Stimulated activated CD8-positive, alpha-beta memory T cell treated with anti-CD3 and anti-CD28 coated beads, Interleukin-15, amount 100 ng/mL, for 4 hours (primary cell): Measurements from ENCODE around the gene AKAP6.
"Not testable (repeated sequence)": the region's sequence is repeated elsewhere in the genome, so short reads cannot be mapped to it uniquely, and the experiment has no call there.

Source experiments
- DNase-seq, 2 donors: peaks; one replicate each; pipeline ENCODE4 v3.0.0-alpha.2; 2020; ENCODE audit warnings: low read depth in 2 of 2

The AKAP6 gene

DNA sequence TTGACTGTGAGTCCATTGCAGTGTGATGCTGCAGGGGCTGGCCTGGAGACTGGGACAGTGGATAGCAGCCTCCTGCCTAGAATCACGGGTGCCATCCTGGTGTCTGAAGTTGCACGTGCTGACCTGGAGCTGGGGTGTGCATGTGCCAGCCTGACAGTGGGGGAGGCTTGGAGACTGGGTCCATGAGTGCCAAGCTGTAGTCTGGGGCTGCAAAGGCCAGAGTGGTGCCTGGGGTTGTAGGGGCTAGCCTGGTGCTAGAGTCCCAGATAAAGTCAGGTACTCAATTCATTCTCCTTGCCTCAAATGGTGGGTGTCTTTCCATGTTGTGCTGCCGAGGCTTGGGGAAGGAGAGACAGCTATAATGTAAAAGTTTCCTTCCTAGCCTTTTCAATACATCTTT is 427.7 kb downstream of the AKAP6 start:
- no peak for DNase-seq

- no peak for DNase-seq
These were observed 428.5 kb downstream of the AKAP6 start for GRCh38 chr14:32757568-32757967.

GRCh38 chr14:32761381-32761968 is 432.4 kb downstream of the AKAP6 start:
- DNase-seq, result no peak

- no peak for DNase-seq
These were observed 433.8 kb downstream of the AKAP6 start for GRCh38 chr14:32762886-32763285.

GRCh38 chr14:32763673-32764072 is 434.6 kb downstream of the AKAP6 start:
- no peak for DNase-seq

DNA sequence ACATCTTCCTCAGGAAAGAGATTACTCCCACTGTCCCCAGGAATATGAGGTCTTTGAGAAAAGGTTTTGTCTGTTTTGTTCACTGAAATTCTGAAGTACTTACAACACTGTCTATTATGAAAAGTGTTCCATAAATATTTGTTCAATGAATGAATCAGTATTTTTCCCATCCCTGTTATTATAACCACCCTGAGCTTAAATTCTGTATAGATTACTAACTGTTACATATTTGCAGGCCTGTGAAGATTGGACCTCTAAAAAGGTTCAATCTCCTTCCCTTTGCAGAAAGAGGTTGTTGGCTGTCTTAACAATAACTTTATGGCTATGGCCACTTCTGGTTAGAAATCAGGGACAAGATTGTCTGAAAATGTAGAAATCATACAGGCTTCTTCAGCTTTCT is 435.0 kb downstream of the AKAP6 start:
- DNase-seq, result no peak

- DNase-seq, result no peak
These were observed 441.3 kb downstream of the AKAP6 start for GRCh38 chr14:32770422-32770821.

DNA sequence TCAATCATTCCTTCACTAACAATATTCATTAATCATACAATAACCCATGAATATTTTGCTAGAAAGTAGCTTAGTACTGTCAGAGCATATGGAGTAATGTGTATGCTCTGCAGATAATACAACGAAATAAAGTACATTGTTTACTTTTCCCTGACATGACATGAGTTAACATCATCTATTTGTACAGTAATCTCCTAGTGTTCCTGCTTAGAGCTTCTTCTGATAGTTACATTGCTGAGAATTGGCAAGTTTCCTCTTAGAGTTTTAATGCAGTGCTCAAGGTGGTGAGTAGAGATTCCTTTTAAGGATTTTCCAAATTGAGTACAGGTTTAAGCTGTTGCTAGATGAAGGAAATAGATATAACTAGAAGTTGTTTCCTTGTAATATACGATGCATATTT is 445.1 kb downstream of the AKAP6 start:
- no peak for DNase-seq

DNA sequence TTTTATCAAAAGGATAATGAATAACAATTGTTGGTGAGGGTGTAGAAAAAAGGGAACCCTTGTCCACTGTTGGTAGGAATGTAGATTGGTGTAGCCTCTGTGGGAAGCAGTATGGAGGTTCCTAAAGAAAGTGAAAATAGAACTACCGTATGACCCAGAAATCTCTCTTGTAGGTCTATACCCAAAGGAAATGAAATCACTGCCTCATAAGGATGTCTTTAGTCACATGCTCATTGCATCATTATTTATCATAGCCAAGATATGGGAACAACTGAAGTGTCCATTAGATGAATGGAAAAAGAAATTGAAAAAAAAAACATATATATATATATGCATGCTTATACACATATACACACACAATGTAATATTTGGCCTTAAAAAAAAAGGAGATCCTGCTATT is 450.7 kb downstream of the AKAP6 start:
- no peak for DNase-seq

DNA sequence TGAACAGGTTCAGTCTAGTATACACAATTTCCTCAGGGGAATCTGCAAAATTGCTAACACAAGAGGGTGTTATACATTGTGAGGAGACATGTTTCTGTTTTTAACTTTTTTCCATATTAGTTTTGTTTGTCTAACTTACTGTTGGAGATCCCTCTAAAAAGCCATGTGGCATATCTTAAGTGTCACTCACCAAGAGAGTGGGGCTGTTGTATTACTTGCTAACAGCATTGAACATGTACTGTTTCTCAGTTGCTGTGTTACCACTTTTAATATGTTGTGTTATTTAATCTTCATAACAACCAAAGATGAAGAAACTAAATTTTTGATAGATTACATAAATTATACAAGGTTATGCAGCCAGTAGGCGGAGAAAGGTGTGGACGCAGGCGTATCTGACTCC is 455.3 kb downstream of the AKAP6 start:
- no peak for DNase-seq

DNA sequence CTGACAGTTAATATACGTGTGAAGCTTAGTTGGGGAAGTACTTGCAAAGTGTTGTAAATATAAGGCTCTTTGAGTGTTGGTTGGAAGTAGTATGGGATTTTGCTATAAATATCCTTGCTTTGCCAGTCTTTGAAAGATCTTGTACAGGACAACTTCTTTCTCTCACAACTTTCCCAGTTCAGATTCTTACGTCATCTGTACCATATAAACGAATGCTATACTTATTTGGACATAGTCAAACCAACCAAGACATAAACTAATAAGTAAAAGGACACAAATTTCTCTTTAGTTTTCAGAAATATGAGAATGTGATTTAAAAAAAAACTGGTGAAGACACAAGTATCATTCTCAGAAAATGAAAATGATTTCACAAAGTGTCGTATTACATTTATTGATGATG is 456.5 kb downstream of the AKAP6 start:
- DNase-seq, result no peak

DNA sequence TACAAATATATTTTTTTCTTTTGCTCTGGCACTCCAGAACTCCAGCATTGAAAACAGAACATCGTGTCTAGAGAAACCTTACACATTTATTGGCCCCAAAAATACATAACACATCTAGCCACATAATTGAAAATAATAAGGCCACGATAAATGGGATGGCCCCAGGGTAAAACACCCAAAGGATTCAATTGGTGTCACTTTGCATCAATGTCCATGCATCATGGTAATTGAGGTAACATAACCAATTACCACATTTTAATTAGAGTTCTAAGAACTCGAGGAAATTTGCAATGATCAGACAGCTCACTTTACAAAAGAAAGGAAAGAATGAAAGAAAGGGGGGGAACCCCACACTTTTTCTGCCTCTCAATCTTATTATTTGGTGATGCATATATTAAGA is 457.8 kb downstream of the AKAP6 start:
- no peak for DNase-seq

DNA sequence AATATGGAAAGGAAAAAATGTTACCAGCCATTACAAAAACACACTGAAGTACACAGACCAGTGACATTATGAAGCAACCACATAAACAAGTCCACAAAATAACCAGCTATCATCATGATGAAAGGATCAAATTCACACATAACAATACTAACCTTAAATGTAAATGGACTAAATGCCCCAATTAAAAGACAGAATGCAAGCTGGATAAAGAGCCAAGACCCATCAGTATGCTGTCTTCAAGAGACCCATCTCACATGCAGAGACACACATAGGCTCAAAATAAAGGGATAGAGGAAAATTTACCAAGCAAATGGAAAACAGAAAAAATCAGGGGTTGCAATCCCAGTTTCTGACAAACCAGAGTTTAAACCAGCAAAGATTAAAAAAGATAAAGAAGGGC is 463.9 kb downstream of the AKAP6 start:
- DNase-seq, result not testable (repeated sequence)

DNA sequence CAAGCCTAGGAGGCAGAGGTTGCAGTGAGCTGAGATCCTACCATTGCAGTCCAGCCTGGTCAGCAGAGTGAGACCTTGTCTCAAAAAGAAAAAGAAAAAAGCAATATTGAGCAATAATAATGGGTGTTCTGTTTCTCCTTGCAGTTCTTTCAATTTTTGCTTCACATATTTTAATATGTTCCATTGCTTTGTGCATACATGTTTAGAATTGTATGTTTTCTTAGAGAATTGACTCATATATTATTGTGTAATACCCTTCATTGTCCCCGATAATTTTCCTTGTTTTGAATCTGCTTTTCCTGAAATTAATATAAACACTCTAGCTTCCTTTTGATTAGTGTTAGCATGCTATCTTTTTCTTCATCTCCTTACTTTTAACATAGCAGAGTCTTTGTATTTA is 471.2 kb downstream of the AKAP6 start:
- no peak for DNase-seq

GRCh38 chr14:32802295-32802694 is 473.2 kb downstream of the AKAP6 start:
- no peak for DNase-seq

- DNase-seq, result no peak
These were observed 476.9 kb downstream of the AKAP6 start for GRCh38 chr14:32805979-32806378.

- no peak for DNase-seq
These were observed 479.5 kb downstream of the AKAP6 start for GRCh38 chr14:32808644-32809043.

GRCh38 chr14:32809255-32809654 is 480.2 kb downstream of the AKAP6 start:
- DNase-seq, result no peak

DNA sequence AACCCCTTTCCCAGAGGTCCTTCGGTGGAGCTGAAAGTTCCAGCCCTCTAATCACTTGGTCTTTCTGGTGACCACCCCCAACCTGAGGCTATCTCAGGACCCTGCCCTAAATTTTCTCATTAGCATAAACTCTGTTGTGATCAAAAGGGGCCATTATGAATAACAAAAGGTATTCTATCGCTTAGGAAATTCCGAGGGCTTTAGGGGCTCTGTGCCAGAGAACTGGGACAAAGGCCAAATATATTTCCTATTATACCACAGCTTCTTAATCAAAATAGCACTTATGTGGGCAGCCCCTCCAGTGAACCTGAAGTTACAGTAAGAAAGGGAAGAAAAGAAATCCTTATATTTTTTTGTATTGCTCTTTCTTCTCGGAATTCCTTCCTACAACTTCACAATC is 484.3 kb downstream of the AKAP6 start:
- no peak for DNase-seq

DNA sequence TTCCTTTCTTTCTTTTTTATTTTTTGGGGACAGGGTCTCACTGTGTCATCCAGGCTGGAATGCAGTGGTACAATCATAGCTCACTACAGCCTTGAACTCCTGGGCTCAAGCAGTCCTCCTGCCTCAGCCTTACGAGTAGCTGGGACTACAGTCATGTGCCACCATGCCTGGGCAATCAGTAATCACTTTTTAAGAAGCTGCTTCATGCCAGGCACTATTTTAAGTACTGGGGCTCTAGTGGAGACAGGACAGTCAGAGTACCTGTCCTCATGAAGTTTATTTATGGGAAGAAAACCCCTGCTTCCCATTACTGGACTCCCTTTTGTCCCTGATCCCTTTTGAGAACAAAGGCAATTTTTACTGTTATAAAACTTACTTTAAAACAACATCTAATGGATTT is 485.6 kb downstream of the AKAP6 start:
- no peak for DNase-seq

- DNase-seq, result no peak
These were observed 487.5 kb downstream of the AKAP6 start for GRCh38 chr14:32816588-32816987.

- DNase-seq, result no peak
These were observed 488.7 kb downstream of the AKAP6 start for GRCh38 chr14:32817780-32818179.

GRCh38 chr14:32818581-32818980 is 489.5 kb downstream of the AKAP6 start:
- no peak for DNase-seq

DNA sequence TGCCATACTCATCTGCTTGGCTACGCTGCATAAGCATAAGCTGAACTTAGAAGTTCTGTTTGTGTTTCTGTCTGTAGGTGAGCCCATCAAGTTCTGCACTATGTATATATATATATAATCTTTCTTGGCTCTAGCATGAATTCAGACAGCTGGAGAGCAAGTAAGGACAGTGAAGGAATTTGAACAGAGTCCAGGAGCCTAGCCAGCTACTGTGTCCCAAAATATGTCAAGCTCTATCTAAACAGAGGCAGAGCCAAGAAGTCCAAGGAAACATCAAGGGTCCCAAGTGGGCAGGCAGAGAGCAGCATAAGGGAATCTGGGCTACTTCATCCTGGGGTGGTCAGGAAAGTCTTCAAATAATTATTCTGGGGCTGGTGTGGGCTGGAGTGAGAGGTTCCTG is 491.1 kb downstream of the AKAP6 start:
- DNase-seq, result no peak

- DNase-seq, result no peak
These were observed 491.6 kb downstream of the AKAP6 start for GRCh38 chr14:32820682-32821081.
